Measurements from ENCODE around the gene DCST2. TPM values are rescaled to one million over a fixed set of nuclear protein-coding genes. Genes with fewer than 3 reads are reported as not detected.

Gene DCST2
- total and polyA plus RNA-seq, 9 of the 15 experiments (the other 6 are each of a cell fraction or from before 2014, with no cell fraction given) = 0.09 to 0.49 (median 0.11) TPM; not detected in 3

DNA sequence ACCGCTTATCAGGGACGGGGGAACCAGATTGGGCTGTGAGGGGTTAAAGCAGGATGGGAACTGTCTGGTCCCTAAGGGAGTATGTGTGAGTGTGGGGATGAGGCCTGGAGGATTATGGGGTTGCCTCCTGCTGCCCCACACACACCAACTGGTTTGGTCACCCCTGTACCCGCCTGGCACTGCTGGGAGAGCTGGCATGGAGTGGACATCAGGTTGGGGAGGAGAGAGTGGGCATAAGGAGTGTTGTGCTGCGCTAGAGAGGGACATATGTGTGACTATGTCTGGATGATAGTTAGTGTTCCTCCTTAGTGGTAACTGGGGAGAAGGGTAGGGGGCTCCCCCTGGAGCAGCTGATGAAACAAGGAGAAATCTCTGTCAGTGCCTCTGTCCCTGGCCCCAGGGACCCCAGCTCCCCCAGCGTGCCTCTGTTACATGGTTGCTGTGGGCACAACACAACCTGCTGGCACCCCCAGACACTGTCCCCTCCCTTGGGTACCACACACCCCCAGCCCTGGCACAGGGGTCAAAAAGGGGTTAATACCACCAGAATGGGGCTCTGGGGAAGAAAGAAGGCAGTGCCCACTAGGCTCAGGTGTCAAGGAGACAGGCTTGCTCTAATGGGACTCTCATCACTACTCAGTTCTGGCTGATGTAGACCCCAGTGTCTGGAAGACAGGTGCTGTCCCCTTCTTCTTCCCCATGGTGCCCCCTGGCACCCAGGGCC, 29.1 kb downstream of the DCST2 start (continued):
- TF ChIP-seq, protein P1, sequence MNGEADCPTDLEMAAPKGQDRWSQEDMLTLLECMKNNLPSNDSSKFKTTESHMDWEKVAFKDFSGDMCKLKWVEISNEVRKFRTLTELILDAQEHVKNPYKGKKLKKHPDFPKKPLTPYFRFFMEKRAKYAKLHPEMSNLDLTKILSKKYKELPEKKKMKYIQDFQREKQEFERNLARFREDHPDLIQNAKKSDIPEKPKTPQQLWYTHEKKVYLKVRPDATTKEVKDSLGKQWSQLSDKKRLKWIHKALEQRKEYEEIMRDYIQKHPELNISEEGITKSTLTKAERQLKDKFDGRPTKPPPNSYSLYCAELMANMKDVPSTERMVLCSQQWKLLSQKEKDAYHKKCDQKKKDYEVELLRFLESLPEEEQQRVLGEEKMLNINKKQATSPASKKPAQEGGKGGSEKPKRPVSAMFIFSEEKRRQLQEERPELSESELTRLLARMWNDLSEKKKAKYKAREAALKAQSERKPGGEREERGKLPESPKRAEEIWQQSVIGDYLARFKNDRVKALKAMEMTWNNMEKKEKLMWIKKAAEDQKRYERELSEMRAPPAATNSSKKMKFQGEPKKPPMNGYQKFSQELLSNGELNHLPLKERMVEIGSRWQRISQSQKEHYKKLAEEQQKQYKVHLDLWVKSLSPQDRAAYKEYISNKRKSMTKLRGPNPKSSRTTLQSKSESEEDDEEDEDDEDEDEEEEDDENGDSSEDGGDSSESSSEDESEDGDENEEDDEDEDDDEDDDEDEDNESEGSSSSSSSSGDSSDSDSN (IDR thresholded peaks at IDR 0.05; ENCODE audit: borderline replicate concordance in 1 of 2, low read depth in 2 of 2, low read length in 2 of 2) = no peak
- TF ChIP-seq, protein P2, sequence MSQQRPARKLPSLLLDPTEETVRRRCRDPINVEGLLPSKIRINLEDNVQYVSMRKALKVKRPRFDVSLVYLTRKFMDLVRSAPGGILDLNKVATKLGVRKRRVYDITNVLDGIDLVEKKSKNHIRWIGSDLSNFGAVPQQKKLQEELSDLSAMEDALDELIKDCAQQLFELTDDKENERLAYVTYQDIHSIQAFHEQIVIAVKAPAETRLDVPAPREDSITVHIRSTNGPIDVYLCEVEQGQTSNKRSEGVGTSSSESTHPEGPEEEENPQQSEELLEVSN (IDR thresholded peaks at IDR 0.05; ENCODE audit: borderline replicate concordance in 1 of 2, extremely low read depth in 1 of 2, insufficient read depth in 1 of 2, insufficient read length in 1 of 2, low read depth in 1 of 2, low read length in 1 of 2, poor library complexity in 1 of 2, severe bottlenecking in 1 of 2) = no peak
- TF ChIP-seq, protein P3, sequence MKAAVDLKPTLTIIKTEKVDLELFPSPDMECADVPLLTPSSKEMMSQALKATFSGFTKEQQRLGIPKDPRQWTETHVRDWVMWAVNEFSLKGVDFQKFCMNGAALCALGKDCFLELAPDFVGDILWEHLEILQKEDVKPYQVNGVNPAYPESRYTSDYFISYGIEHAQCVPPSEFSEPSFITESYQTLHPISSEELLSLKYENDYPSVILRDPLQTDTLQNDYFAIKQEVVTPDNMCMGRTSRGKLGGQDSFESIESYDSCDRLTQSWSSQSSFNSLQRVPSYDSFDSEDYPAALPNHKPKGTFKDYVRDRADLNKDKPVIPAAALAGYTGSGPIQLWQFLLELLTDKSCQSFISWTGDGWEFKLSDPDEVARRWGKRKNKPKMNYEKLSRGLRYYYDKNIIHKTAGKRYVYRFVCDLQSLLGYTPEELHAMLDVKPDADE (conservative IDR thresholded peaks at IDR 0.05; ENCODE audit: control insufficient read depth, low read depth, low read length) = 0 out of 2 replicates have a peak, but pooled peaks have one; percentile 14
- TF ChIP-seq, protein P4, sequence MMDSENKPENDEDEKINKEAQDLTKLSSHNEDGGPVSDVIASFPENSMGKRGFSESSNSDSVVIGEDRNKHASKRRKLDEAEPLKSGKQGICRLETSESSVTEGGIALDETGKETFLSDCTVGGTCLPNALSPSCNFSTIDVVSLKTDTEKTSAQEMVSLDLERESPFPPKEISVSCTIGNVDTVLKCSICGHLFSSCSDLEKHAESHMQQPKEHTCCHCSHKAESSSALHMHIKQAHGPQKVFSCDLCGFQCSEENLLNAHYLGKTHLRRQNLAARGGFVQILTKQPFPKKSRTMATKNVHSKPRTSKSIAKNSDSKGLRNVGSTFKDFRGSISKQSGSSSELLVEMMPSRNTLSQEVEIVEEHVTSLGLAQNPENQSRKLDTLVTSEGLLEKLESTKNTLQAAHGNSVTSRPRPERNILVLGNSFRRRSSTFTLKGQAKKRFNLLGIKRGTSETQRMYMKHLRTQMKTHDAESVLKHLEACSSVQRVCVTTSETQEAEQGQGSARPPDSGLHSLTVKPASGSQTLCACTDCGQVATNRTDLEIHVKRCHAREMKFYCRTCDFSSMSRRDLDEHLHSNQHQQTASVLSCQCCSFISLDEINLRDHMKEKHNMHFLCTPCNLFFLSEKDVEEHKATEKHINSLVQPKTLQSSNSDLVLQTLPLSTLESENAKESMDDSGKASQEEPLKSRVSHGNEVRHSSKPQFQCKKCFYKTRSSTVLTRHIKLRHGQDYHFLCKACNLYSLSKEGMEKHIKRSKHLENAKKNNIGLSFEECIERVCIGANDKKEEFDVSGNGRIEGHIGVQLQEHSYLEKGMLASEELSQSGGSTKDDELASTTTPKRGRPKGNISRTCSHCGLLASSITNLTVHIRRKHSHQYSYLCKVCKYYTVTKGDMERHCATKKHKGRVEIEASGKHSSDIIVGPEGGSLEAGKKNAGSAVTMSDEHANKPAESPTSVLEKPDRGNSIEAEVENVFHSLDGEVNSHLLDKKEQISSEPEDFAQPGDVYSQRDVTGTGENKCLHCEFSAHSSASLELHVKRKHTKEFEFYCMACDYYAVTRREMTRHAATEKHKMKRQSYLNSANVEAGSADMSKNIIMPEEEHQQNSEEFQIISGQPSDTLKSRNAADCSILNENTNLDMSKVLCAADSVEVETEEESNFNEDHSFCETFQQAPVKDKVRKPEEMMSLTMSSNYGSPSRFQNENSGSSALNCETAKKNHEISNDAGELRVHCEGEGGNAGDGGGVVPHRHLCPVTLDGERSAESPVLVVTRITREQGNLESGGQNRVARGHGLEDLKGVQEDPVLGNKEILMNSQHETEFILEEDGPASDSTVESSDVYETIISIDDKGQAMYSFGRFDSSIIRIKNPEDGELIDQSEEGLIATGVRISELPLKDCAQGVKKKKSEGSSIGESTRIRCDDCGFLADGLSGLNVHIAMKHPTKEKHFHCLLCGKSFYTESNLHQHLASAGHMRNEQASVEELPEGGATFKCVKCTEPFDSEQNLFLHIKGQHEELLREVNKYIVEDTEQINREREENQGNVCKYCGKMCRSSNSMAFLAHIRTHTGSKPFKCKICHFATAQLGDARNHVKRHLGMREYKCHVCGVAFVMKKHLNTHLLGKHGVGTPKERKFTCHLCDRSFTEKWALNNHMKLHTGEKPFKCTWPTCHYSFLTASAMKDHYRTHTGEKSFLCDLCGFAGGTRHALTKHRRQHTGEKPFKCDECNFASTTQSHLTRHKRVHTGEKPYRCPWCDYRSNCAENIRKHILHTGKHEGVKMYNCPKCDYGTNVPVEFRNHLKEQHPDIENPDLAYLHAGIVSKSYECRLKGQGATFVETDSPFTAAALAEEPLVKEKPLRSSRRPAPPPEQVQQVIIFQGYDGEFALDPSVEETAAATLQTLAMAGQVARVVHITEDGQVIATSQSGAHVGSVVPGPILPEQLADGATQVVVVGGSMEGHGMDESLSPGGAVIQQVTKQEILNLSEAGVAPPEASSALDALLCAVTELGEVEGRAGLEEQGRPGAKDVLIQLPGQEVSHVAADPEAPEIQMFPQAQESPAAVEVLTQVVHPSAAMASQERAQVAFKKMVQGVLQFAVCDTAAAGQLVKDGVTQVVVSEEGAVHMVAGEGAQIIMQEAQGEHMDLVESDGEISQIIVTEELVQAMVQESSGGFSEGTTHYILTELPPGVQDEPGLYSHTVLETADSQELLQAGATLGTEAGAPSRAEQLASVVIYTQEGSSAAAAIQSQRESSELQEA (IDR thresholded peaks at IDR 0.05; ENCODE audit: low read depth) = no peak
- no peak for TF ChIP-seq RFX5 (IDR thresholded peaks at IDR 0.05; ENCODE audit: low read depth, low read length)
- TF ChIP-seq TAF9B (IDR thresholded peaks at IDR 0.05; ENCODE audit: partially characterized antibody) = no peak
- TF ChIP-seq ARID1B (IDR thresholded peaks at IDR 0.05) = peak; percentile 64; the same call in 1 of the 2 replicates
- TF ChIP-seq, protein P5, sequence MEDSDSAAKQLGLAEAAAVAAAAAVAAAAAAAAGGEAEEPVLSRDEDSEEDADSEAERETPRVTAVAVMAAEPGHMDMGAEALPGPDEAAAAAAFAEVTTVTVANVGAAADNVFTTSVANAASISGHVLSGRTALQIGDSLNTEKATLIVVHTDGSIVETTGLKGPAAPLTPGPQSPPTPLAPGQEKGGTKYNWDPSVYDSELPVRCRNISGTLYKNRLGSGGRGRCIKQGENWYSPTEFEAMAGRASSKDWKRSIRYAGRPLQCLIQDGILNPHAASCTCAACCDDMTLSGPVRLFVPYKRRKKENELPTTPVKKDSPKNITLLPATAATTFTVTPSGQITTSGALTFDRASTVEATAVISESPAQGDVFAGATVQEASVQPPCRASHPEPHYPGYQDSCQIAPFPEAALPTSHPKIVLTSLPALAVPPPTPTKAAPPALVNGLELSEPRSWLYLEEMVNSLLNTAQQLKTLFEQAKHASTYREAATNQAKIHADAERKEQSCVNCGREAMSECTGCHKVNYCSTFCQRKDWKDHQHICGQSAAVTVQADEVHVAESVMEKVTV (CRISPR knock-in tag; IDR thresholded peaks at IDR 0.05) = no peak
- no peak for TF ChIP-seq FOXP1 (CRISPR knock-in tag; IDR thresholded peaks at IDR 0.05)
- TF ChIP-seq POU5F1 (IDR thresholded peaks at IDR 0.05; ENCODE audit: borderline replicate concordance, low read depth, low read length, partially characterized antibody) = no peak

Measured in K562 (cell line).